Kidney epithelial cell (primary cell): ENCODE results near the gene GRK3. TPM values are rescaled to one million over a fixed set of nuclear protein-coding genes. Genes with fewer than 3 reads are reported as not detected.

Experiments
- DNase-seq: peaks from one replicate; pipeline ENCODE4 v3.0.0-alpha.2; 2010; ENCODE audit warnings: low read depth
- H3K27me3 ChIP-seq: 2 replicates; pipeline ENCODE4 v1.6.0; 2011; ENCODE audit warnings: low read length; ENCODE audit not compliant: control insufficient read depth, insufficient read depth
- H3K36me3 ChIP-seq: 2 replicates; pipeline ENCODE4 v1.5.1; 2011; ENCODE audit warnings: low read length; ENCODE audit not compliant: control insufficient read depth, insufficient read depth
- H3K4me3 ChIP-seq: 2 replicates; pipeline ENCODE4 v1.5.1; 2011; ENCODE audit warnings: low read depth, mild to moderate bottlenecking, control low read depth, low read length
- total RNA-seq: library from RNA; depleted of rRNA; stranded (reverse); fragments of >200 nt; gene quantifications from 2 replicates; pipeline ENCODE4 v1.2.3, GENCODE V29; 2015
- TF ChIP-seq, protein P1 (sequence below): IDR thresholded peaks from 2 replicates; pipeline ENCODE4 v1.5.1; 2011; ENCODE audit warnings: mild to moderate bottlenecking, moderate library complexity, low read length, control low read depth, inconsistent platforms; ENCODE audit not compliant: insufficient read depth, poor library complexity, severe bottlenecking

GRK3 gene
- total RNA-seq, 1 donor from 2014 or later = 5.8 TPM

DNA sequence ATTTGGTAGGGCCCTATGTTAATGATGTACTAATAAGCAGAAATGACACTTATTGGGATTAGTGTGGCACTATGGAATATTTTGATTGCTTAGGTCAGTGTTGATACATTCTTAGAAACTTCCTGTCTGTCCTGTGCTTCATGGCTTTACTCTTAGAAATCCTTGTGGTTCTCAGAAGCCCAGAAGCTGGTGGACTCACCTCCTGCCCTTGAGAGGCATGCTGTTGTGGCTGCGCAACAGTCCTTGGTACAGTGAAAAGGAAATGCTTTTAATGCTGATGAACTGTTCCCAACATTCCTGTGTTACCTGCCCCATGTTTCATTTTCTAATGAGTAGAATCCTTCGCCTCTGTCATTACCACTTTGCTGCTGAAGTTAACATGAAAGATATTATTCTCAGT, 125.2 kb downstream of the GRK3 start:
- DNase-seq = no peak
- Histone ChIP-seq H3K27me3 (no peaks in the 10 kb centered on the region), H3K4me3 (no peak overlapping the region), H3K36me3 (no peaks in the 10 kb centered on the region)
- TF ChIP-seq, protein P1, sequence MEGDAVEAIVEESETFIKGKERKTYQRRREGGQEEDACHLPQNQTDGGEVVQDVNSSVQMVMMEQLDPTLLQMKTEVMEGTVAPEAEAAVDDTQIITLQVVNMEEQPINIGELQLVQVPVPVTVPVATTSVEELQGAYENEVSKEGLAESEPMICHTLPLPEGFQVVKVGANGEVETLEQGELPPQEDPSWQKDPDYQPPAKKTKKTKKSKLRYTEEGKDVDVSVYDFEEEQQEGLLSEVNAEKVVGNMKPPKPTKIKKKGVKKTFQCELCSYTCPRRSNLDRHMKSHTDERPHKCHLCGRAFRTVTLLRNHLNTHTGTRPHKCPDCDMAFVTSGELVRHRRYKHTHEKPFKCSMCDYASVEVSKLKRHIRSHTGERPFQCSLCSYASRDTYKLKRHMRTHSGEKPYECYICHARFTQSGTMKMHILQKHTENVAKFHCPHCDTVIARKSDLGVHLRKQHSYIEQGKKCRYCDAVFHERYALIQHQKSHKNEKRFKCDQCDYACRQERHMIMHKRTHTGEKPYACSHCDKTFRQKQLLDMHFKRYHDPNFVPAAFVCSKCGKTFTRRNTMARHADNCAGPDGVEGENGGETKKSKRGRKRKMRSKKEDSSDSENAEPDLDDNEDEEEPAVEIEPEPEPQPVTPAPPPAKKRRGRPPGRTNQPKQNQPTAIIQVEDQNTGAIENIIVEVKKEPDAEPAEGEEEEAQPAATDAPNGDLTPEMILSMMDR = no peak

- no peaks in the 10 kb centered on the region for H3K36me3 ChIP-seq
- DNase-seq = no peak
- no peak overlapping the region for H3K4me3 ChIP-seq
- H3K27me3 ChIP-seq = no peaks in the 10 kb centered on the region
- TF ChIP-seq, protein P1 = no peak
These were observed 126.3 kb downstream of the GRK3 start for GRCh38 chr22:25690798-25691197.

- no peak for DNase-seq
- TF ChIP-seq, protein P1 = no peak
- H3K27me3 ChIP-seq = no peaks in the 10 kb centered on the region
These were observed 128.2 kb downstream of the GRK3 start for GRCh38 chr22:25692397-25693267.

DNA sequence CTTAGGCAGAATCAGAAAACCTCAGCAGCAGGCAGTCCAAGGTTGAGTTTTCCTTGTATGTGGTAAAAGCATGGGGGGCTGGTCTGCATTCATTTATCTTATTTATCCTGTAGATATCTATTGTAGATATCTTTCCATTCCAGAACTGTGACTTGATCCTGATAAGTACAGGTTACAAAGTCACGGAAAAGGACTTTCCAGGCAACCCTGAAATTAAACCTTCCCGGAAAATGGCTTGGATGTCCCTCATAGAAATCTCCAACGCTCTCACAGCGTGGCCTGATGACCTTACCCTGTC, 128.7 kb downstream of the GRK3 start:
- DNase-seq = no peak
- TF ChIP-seq, protein P1 = no peak
- Histone ChIP-seq H3K4me3 (no peak overlapping the region), H3K27me3 (no peaks in the 10 kb centered on the region), H3K36me3 (no peaks in the 10 kb centered on the region)

More at GRCh38 chr22:25692397-25693267, 128.2 kb downstream of the GRK3 start:
- Histone ChIP-seq H3K4me3 (no peak overlapping the region), H3K36me3 (no peaks in the 10 kb centered on the region)

DNA sequence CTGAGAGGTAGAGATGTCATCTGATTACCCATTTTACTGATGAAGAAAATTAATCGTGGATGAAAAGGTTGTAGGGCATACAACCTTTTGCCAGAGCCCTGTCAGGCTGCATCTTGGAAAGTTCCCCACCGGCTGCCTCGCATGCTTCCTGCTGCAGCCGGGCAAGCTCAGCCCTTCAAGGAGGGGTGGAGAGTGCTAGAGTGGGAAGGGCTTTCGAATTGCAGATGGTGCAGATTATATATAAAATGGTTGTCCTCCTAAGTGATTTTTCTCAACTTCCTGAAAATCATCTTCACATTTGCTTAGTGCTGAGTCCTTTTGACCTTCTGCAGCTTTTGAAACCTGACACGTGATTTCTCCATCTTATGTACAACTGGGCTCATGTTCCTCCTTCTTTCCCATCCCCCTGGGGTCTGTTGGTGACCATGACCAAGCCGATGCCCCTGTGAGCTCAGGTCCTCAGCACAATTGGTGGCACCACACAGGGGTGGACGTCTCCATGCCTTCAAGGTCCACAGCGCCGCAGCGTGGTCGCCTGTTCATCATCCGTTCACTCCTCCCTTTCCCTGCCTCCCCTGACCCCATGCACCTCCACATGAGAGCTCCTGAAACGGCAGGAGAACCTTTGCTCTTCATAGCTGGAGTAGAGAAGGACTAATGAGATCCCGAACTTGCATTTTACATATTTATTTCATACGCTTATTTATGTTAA, 129.9 kb downstream of the GRK3 start:
- TF ChIP-seq, protein P1 = no peak
- Histone ChIP-seq H3K4me3 (no peak overlapping the region), H3K36me3 (no peaks in the 10 kb centered on the region), H3K27me3 (no peaks in the 10 kb centered on the region)
- no peak for DNase-seq
